Measurements from ENCODE around the gene PRKN. TPM values are rescaled to one million over a fixed set of nuclear protein-coding genes. Genes with fewer than 3 reads are reported as not detected.

Gene PRKN
- total RNA-seq, 1 donor from 2014 or later = 1.2 TPM

DNA sequence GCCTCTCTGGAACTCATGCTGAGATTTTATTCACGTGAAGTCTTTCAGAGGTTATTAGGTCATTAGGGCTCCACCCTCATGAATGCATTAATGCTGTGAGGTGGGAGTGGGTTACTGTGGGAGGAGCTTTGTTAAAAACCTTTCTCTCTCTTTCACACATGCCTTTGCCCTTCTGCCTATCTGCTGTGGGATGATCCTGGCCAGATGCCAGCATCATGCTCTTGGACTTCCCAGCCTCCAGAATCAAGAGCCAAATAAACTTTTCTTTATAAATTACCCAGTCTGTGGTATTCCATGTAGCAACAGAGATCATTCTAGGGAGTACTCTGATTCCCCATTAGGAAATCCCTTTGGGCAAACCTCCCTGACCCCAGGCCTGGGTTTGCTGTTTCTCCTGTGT lies 1323.8 kb downstream of the PRKN start:
- Histone ChIP-seq H3K27me3 (ENCODE audit: control insufficient read depth, insufficient read depth, low read length) (no peaks in the 10 kb centered on the region), H3K4me3 (ENCODE audit: low read depth, low read length) (no peak overlapping the region), H3K36me3 (ENCODE audit: control insufficient read depth, insufficient read depth, low read length) (no peaks in the 10 kb centered on the region)
- TF ChIP-seq, protein P1, sequence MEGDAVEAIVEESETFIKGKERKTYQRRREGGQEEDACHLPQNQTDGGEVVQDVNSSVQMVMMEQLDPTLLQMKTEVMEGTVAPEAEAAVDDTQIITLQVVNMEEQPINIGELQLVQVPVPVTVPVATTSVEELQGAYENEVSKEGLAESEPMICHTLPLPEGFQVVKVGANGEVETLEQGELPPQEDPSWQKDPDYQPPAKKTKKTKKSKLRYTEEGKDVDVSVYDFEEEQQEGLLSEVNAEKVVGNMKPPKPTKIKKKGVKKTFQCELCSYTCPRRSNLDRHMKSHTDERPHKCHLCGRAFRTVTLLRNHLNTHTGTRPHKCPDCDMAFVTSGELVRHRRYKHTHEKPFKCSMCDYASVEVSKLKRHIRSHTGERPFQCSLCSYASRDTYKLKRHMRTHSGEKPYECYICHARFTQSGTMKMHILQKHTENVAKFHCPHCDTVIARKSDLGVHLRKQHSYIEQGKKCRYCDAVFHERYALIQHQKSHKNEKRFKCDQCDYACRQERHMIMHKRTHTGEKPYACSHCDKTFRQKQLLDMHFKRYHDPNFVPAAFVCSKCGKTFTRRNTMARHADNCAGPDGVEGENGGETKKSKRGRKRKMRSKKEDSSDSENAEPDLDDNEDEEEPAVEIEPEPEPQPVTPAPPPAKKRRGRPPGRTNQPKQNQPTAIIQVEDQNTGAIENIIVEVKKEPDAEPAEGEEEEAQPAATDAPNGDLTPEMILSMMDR (IDR thresholded peaks at IDR 0.05; ENCODE audit: insufficient read depth, low read length, poor library complexity, severe bottlenecking) = no peak
- DNase-seq (ENCODE audit: low read depth) = no peak

DNA sequence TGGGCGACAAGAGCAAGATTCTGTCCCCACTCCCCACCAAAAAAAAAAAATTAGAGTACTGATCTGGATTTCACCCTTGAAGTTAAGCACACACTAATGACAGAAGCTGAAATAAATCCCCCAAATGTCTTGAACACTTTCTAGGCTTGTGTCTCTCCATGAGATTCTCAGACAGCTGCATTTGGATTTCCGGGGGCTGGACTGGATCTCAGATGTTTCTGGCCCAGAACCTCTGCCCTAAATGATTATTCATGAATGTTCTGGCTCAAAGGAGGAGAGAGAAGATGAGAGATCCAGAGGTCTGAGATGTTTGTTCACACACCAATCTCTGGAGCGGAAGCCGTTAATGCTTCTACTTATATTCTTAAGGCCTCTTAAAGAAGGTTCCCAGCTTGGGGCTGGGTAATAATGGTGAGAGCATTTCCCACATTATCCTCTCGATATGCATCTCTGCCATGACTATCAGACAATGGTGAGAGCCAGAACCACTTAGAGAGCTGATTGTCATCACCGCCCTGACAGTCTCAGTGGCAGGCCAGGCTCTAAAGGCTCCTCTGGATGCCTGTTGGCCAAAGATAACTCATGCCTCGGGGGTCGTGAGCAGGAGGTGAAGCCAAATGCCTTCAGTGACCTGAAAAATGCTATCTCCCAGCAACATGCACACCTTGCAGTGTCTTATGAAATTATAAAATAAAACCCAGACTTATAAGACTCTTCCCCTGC lies 1325.8 kb downstream of the PRKN start:
- TF ChIP-seq, protein P1 (IDR thresholded peaks at IDR 0.05; ENCODE audit: insufficient read depth, low read length, poor library complexity, severe bottlenecking) = no peak
- DNase-seq (ENCODE audit: low read depth) = no peak
- Histone ChIP-seq H3K4me3 (ENCODE audit: low read depth, low read length) (no peak overlapping the region), H3K36me3 (ENCODE audit: control insufficient read depth, insufficient read depth, low read length) (no peaks in the 10 kb centered on the region), H3K27me3 (ENCODE audit: control insufficient read depth, insufficient read depth, low read length) (no peaks in the 10 kb centered on the region)

DNA sequence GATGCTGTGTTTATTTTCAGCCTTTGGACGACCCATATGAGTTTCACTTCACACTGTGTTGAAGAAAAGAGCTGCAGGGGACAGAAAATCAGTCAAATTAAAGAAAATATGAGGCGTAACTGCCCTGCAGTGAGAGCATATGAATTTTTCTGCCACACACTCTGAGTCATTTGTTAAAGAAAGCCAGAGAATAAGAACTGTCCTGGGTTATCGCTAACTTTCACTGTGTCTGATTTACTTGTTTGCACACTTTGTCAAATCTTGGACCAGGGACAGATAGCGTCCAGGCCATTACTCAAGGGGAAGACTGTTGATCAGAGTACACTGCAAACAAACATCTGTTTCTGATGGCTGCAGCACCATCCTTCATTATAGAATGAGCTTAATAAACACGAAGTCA lies 1326.9 kb downstream of the PRKN start:
- Histone ChIP-seq H3K36me3 (ENCODE audit: control insufficient read depth, insufficient read depth, low read length) (no peaks in the 10 kb centered on the region), H3K27me3 (ENCODE audit: control insufficient read depth, insufficient read depth, low read length) (no peaks in the 10 kb centered on the region), H3K4me3 (ENCODE audit: low read depth, low read length) (no peak overlapping the region)
- TF ChIP-seq, protein P1 (IDR thresholded peaks at IDR 0.05; ENCODE audit: insufficient read depth, low read length, poor library complexity, severe bottlenecking) = no peak
- DNase-seq (ENCODE audit: low read depth) = no peak

DNA sequence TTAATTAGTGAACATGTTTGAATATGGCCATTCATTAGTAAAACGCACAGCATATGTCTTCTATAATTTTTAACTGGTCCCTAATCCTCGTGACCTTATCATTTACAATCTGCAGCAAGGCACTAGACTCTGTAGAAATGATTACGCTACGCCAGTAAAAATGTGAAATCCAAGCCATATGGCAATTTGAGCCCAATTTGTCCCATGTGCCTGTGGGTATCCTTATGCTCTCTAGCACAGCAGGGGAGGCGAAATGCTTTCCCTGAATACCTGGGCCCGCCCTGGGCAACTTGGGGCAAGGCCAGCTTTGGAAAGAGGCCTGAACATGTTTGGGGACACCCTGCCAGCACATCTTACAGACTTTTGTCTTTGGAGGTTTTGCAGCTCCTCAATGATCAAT lies 1331.0 kb downstream of the PRKN start:
- Histone ChIP-seq H3K36me3 (ENCODE audit: control insufficient read depth, insufficient read depth, low read length) (no peaks in the 10 kb centered on the region), H3K27me3 (ENCODE audit: control insufficient read depth, insufficient read depth, low read length) (no peaks in the 10 kb centered on the region), H3K4me3 (ENCODE audit: low read depth, low read length) (no peak overlapping the region)
- DNase-seq (ENCODE audit: low read depth) = no peak
- TF ChIP-seq, protein P1 (IDR thresholded peaks at IDR 0.05; ENCODE audit: insufficient read depth, low read length, poor library complexity, severe bottlenecking) = no peak

DNA sequence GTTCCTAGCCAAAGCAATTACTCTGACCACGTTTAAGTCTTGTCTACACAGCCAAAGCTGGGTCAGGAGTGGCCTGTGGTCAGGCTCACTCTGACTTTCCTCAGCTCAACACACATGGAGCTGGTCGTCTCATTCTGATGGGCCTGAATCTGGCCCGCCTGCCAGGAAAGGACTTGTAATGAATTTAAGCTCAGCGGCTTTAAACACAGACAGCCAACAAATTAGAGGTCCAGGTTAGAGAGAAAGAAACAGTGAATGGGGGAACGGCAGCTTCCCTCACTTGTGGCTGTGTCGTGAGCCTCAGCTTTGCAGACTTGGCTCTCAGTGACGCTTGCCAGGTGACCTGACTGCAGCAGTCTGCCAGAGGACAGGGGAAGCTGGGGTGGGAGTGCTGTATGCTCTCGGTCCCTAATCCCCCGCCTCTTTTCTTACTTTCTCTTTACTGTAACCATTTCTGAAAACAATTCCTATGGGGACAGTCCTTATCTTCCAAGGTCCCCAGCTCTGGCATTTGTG lies 1331.8 kb downstream of the PRKN start:
- H3K36me3 ChIP-seq (ENCODE audit: control insufficient read depth, insufficient read depth, low read length) = no peaks in the 10 kb centered on the region
- no peak for DNase-seq (ENCODE audit: low read depth)
- no peaks in the 10 kb centered on the region for H3K27me3 ChIP-seq (ENCODE audit: control insufficient read depth, insufficient read depth, low read length)
- no peak overlapping the region for H3K4me3 ChIP-seq (ENCODE audit: low read depth, low read length)
- TF ChIP-seq, protein P1 (IDR thresholded peaks at IDR 0.05; ENCODE audit: insufficient read depth, low read length, poor library complexity, severe bottlenecking) = no peak

DNA sequence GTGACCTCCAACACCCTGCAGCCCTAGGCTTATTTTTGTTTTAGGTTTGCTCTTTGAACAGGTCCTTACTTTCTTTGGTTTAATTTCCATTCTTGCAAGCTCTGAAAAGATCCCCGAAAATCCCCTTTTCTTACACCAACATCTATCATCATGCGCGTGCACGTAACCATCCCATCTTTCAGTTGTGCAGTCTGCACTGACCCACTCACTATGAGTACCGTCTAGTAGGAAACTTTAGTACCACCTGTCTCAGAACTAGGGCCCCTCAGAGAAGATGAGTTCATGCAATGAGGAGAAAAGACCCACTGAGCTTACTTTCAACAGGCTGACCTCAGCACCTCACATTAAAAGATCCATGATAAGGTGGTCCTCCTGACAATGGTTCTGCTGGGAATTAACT lies 1333.1 kb downstream of the PRKN start:
- H3K4me3 ChIP-seq (ENCODE audit: low read depth, low read length) = no peak overlapping the region

More for the DNA sequence above, 1333.1 kb downstream of the PRKN start:
- no peaks in the 10 kb centered on the region for H3K36me3 ChIP-seq (ENCODE audit: control insufficient read depth, insufficient read depth, low read length)
- no peaks in the 10 kb centered on the region for H3K27me3 ChIP-seq (ENCODE audit: control insufficient read depth, insufficient read depth, low read length)
- TF ChIP-seq, protein P1 (IDR thresholded peaks at IDR 0.05; ENCODE audit: insufficient read depth, low read length, poor library complexity, severe bottlenecking) = no peak
- DNase-seq (ENCODE audit: low read depth) = no peak

All from kidney epithelial cell (primary cell).